NCI-H146 treated with DMSO at 0.1 percent for 48 hours (cell line): ENCODE results near the gene POLR3H.
A peak's percentile ranks its signal among the peaks of the same experiment; 100 is the strongest.
"Not testable (repeated sequence)": the region's sequence is repeated elsewhere in the genome, so short reads cannot be mapped to it uniquely, and the experiment has no call there.

Experiments
- DNase-seq: peaks from one replicate; lab custom pipeline; 2025; ENCODE audit not compliant: unreplicated experiment; lab: John Stamatoyannopoulos, UW

POLR3H gene, protein sequence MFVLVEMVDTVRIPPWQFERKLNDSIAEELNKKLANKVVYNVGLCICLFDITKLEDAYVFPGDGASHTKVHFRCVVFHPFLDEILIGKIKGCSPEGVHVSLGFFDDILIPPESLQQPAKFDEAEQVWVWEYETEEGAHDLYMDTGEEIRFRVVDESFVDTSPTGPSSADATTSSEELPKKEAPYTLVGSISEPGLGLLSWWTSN

GRCh38 chr22:41543854-41544670 lies at the start of gene POLR3H:
POLR3H (minus strand) TSS chr22:41544470; CDS start chr22:41544101, 369 bp downstream.
- DNase-seq, result peak; percentile 89

- not testable (repeated sequence) for DNase-seq
Measured at GRCh38 chr22:41593336-41593960, 49.2 kb upstream of the POLR3H start.

DNA sequence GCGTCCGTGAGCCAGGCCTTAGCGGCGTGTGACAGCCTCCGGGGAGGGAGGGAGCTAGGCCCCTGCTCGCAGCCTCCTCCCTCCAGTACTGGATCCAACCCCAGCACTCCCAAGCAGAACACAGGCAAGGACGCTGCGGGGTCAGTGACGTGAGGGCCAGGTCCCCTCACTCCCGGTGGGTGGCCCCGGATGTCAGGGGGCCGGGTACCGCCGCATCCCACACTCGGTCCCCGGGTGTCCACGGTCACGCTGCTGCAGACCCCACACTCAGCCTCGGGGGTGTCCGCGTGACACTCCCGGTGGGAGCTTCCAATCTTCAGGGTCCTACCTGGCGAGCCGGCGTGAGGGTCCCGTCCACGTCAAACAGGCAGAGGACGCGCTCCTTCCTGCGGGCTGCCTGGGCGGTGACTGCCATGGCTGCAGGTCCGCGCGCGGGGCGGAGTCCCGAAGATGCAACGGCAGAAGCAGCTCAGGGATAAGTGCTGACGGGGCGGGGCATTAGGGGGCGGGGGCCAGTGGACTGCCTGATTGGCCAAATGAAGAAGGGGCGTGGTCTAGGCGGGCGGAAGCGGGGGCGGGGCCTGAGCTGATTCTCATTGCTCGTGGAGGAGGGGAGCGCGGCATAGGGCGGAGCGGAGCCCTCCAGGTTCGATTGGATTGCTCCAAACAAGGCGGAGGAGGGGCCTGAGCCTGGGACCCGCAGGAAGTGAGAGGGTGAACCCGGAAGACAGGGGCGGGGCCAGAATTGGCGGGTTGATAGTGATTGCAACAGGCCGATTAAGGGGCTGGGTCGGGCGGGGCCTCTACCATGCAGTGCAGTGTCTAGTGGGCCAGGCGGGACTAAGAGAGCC lies 45.3 kb upstream of the POLR3H start, which contains the start of gene PMM1:
Gene PMM1, minus strand, starts transcription at position 450 of the 851 bp plus-strand sequence. Its CDS starts 35 bp downstream, at position 415.
- DNase-seq, result peak; percentile 94

- DNase-seq, result no peak
Measured at GRCh38 chr22:41587347-41587723, 43.1 kb upstream of the POLR3H start.

DNA sequence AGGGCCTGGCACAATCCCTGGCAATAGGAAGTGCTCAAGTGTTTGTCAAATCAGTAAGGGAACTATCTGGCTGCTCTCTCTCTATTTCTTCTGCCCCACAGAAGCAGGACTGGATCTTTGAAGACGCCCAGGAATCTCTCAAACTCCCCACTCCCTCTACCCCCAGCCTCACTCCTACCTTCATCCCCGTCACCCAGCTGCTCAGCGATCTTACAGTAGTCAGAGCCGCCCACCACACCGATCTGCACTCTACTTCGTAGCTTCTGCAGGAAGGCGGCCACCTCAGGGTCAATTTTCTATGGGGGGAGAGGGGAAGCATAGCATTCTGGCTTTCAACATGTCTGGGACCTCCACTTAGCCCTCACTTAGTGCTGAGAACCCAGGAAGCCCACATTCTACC lies 41.6 kb upstream of the POLR3H start:
- no peak for DNase-seq

DNA sequence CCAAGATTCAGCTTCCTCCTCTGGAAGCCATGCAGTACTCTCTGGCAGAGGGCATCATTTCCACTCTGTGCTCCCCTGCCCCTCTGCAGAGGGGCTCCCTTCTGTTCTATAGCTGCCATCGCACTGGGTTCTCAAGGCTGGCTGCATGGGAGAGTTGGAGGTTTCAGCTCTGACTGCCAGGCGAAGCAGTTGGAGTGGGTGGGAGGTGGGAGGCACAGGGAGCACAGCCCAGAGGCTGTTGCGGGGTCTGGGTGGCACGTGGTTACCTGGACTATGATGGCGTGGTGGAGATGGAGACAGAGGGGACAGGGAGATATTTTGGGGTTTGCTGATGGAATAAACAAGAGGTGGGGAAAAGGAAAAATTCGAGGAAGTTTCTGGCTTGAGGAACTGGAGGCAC lies 40.6 kb upstream of the POLR3H start:
- DNase-seq, result no peak

GRCh38 chr22:41582694-41583093 lies 38.4 kb upstream of the POLR3H start:
- DNase-seq, result no peak

DNA sequence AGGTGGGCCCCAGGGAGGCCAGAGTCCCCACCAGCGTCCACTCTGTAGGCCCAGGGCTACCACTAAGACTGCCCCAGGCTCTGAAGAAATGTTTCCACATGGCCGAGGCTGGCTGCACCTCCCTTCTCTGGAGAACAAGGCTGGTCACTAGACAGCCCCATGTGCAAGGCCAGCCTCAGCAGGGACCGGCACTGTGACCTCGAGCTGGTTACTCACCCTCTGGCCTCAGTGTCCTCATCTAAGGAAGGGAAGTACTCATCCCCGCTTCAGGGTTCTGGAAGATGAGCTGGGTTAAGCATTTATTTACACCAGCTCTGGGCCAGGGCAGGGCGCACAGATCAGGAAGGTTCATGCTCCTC lies 35.7 kb upstream of the POLR3H start:
- DNase-seq, result no peak

GRCh38 chr22:41579297-41579996 lies 35.2 kb upstream of the POLR3H start:
- no peak for DNase-seq

DNA sequence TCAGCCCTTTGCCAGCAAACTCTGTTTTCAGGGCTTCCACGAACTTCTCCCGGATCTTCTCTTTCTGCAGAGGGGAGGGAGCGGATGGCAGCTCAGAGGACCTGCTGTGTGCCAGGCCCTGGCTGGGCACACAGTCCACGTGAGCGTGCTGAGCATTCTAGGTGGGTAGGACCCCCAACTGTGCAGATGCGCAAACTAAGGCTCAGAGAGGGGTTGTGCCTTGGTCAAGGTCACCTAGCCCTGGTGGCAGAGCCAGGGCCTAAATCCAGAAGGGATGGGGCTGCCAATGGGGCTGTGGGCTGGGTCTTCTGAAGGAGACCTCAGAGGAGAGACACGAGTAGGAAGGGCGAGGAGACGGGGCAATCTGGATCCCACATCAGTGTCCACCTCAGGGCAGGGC lies 34.5 kb upstream of the POLR3H start:
- no peak for DNase-seq

DNA sequence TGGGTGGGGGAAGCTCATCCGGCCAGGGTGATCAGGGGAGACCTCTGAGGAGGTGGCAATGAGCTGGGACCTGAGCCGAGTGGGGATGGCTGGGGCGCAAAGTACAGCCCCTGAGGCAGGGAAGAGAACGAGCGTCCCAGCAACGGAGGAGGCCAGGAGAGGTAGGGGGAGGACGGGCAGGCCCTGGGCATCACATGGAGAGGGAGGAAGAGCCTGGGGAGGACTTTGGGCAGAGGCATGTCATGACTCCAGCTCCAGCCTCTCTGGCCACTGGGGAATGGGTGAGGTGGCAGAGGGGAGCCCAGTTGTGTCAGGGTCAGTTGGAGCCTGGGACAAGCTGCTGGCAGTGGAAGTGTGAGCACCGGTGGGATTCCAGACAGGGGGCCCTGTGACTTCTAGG lies 33.8 kb upstream of the POLR3H start:
- no peak for DNase-seq

DNA sequence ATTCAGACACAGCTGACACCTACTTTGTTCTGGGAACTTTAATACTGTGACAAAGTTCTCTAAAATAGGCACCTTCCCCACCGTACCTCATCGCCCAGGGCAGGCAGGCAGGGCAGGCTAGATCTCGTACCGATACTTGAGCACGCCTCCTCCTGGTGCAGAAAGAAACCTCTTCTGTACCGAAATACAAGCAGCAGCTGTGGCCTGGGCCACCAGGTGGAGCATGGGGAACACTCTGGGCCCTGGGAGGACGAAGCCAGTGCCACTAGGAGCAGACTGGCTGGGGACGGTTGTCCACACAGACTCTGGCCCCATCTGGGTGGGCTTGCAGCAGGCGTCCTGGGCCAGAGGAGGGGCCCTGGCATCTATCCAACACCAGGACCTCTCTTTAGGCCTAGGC lies 32.6 kb upstream of the POLR3H start:
- DNase-seq, result no peak

- DNase-seq, result no peak
Measured at GRCh38 chr22:41575533-41575932, 31.3 kb upstream of the POLR3H start.

GRCh38 chr22:41574847-41575381 lies 30.6 kb upstream of the POLR3H start:
- no peak for DNase-seq

GRCh38 chr22:41573677-41574076 lies 29.4 kb upstream of the POLR3H start:
- no peak for DNase-seq

DNA sequence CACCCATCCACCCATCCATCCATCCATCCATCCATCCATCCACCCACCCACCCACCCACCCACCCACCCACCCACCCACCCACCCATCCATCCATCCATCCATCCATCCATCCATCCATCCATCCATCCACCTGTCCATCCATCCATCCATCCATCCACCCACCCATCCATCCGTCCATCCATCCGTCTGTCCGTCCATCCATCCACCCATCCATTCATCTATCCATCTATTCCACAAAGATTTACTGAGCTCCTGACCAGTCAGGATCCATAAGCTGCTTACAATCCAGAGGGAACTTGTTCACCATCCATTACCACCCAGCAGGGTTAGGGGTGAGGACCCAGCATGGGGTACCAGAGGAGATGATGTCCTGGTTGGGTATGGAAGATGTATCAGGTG lies 28.0 kb upstream of the POLR3H start:
- not testable (repeated sequence) for DNase-seq

DNA sequence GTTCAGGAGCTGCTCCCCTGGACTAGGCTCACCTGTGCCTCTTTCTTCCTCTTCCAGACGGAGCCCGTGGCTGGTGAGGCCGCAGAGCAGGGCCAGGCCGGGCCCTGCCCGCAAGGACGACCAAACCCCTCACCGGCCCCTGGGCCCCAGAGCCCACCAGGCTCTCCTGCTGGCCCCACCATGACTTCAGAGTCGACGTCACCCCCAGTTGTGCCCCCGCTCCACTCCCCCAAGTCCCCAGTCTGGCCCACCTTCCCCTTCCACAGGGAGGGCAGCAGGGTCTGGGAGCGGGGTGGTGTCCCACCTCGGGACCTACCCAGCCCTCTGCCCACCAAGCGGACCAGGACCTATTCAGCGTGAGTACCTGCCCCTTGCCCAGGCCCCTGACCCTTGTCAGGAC lies 27.5 kb upstream of the POLR3H start:
- DNase-seq, result no peak

GRCh38 chr22:41570221-41570620 lies 26.0 kb upstream of the POLR3H start:
- no peak for DNase-seq

GRCh38 chr22:41568811-41569210 lies 24.5 kb upstream of the POLR3H start:
- DNase-seq, result no peak

DNA sequence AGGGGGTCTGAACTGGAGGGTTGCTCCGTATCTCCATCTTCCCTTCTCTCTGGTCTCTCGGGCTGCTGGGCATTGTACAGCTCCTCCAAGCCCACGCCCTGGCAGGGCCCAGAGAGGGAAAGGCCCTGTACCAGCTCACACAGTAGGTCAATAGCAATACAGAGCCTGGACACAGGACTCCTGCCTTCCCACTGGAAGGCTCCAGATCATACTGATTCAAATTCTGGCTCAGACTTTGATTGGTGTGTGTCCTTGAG lies 23.2 kb upstream of the POLR3H start:
- DNase-seq, result no peak
